ENCODE measurements around the gene GLB1L3.
"Not testable (repeated sequence)": the region's sequence is repeated elsewhere in the genome, so short reads cannot be mapped to it uniquely, and the experiment has no call there.

The GLB1L3 gene

GRCh38 chr11:134317103-134317502, 40.9 kb downstream of the GLB1L3 start:
- DNase-seq = no peak

DNA sequence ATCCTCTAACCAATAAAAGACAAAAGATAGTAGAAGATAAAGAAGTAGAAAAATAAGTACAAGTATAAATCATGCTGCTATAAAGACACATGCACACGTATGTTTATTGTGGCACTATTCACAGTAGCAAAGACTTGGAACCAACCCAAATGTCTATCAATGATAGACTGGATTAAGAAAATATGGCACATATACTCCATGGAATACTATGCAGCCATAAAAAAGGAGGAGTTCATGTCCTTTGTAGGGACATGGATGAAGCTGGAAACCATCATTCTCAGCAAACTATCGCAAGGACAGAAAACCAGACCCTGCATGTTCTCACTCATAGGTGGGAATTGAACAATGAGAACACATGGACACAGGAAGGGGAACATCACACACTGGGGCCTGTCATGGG, 45.2 kb downstream of the GLB1L3 start:
- DNase-seq = not testable (repeated sequence)

GRCh38 chr11:134322553-134322952, 46.4 kb downstream of the GLB1L3 start:
- no peak for DNase-seq

DNA sequence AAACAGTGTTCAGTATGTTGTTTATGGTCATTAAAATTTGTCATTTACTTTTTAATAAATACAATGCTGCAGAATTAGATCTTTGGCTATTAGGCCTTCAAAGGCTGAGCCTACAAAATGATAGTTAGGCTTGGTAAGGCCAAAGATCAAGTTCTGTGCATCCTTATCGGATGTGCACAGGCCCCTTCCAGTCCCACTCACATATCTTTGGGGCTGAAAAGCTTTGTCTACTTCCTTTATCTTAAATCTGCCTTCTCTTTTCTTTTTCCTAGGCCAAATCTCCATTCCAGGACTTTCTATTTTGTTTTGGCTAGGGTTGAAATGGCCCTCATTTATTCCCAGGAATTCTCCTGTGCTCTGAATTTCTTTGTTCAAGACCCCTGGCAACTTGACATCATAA, 52.3 kb downstream of the GLB1L3 start:
- DNase-seq = no peak

GRCh38 chr11:134330611-134331353, 54.6 kb downstream of the GLB1L3 start:
- no peak for DNase-seq

- peak; percentile 46 for DNase-seq
Observed at GRCh38 chr11:134331354-134332188, 55.4 kb downstream of the GLB1L3 start, which contains the start of gene GLB1L2. GLB1L2 (plus strand) TSS chr11:134331988; CDS start chr11:134332062, 74 bp downstream.

DNA sequence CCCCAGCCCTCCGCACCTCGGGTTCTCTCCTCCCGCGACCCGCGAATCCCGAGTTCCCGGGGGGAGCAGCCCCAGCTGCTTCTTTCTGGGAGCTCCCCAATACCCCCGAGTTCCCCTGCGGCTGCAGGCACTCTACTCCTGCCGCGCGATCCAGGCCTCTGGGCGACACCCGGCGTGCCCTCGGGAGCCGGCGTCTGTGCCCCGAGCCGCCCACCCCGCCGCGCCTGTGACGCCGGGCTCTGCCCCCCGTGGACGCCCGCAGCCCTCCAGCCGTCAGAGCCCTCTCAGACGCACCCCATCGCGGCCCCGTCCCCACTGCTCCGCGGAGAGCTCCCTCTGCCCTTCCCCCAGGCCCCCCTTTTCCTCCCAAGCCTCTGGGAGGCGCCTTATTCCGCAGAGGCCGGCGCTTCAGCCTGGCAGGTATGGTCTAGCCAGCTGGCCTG, 56.0 kb downstream of the GLB1L3 start:
- DNase-seq = no peak

DNA sequence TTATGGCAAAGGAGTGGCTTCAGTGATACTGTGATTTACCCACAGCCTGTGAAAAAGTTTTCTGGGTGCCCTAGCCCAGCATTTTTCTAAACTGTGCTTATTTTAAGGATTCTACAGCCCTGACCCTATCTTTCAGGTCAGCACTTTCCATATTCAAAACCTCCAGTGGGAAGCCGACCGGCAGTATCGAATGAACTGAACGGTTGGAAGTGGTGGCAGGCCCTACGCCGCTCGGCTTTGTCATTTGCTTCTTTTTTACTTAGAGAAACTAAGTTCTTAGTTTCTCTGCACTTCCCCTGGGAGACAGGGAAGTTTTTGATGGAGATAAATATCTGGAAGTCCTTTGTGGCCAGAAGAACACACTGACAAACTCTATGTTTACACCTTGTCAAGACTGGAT, 56.6 kb downstream of the GLB1L3 start:
- DNase-seq = no peak

- no peak for DNase-seq
Observed at GRCh38 chr11:134333312-134333711, 57.1 kb downstream of the GLB1L3 start.

- no peak for DNase-seq
Observed at GRCh38 chr11:134333946-134334345, 57.8 kb downstream of the GLB1L3 start.

DNA sequence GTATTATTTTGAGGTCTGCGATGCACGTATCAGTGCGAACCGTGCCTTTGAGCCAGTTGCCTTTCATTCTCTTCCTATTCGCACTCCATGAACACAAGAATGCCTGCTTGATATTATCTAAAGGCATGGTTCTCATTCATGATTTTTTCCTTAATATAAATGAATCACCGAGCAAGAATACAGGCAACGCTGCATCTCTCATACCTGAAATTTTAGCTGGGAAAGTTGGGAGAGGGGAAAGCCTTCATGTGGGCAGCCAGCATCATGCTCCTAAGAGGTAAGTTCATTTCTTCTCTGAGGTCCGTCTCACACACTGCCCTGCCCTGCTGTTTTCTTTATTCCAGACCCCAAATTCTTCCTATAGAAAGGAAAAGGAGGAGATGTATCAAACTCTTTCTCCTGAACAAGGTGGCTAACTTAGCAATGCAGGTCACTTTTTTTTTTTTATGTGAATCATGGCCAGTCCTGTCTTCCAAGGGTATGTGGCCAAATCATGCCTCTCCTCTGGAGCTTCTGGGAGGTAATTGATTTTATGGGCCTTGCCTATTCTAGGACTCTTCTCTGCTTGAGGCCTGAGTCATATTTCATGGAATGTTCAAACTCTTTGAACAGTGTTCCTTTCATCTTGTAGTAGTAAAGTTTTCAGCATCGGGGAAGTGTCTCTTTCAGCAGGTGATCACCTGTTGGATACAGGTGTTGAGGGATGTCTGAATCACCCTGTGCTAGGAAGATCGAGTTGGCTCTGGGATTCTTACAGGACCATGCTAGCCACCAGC, 58.8 kb downstream of the GLB1L3 start:
- DNase-seq = no peak

DNA sequence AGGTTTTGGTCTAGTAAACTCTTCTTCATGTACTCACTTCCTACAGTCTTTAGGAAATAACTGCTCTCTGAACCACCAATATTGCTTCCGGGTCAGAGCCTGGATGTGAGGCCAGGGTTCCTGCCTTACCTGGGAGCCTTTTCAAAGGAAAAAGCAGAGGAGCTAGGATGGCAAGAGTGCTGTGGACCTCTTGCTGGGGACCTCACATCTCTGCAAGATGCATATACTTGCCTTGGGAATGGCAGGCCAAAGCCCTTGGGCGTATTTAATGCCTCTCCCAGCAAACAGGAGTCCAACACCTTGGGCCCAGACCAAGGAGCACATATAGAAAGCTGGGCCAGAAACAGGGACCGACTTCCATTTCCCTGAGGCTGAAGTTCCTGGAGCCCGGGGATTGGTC, 60.9 kb downstream of the GLB1L3 start:
- DNase-seq = no peak

- no peak for DNase-seq
Observed at GRCh38 chr11:134338068-134338467, 61.9 kb downstream of the GLB1L3 start.

- no peak for DNase-seq
Observed at GRCh38 chr11:134338654-134339053, 62.5 kb downstream of the GLB1L3 start.

GRCh38 chr11:134339756-134340155, 63.6 kb downstream of the GLB1L3 start:
- DNase-seq = no peak

GRCh38 chr11:134340354-134340964, 64.3 kb downstream of the GLB1L3 start:
- no peak for DNase-seq

GRCh38 chr11:134341805-134342571, 65.8 kb downstream of the GLB1L3 start:
- DNase-seq = no peak

- no peak for DNase-seq
Observed at GRCh38 chr11:134342572-134343340, 66.6 kb downstream of the GLB1L3 start.

DNA sequence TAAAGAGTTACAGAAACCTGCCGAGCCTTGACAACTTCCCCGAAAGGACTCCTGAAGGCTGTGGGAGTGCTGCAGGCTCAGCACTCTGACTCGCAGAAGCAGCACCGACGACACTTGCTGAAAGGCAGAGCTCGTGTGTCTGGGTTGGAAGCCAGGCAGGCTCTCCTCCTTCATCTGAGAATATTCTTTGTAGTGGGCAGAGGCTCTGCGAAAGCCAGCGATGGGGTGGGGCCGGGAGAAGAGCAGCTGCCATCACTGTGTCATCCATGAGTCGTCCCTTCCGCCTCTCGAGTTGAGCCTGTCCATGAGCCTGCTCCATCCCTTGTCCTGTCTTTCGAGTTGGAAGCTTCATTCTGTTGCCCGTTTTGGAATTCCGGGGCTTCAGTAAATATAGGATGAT, 67.5 kb downstream of the GLB1L3 start:
- no peak for DNase-seq

DNA sequence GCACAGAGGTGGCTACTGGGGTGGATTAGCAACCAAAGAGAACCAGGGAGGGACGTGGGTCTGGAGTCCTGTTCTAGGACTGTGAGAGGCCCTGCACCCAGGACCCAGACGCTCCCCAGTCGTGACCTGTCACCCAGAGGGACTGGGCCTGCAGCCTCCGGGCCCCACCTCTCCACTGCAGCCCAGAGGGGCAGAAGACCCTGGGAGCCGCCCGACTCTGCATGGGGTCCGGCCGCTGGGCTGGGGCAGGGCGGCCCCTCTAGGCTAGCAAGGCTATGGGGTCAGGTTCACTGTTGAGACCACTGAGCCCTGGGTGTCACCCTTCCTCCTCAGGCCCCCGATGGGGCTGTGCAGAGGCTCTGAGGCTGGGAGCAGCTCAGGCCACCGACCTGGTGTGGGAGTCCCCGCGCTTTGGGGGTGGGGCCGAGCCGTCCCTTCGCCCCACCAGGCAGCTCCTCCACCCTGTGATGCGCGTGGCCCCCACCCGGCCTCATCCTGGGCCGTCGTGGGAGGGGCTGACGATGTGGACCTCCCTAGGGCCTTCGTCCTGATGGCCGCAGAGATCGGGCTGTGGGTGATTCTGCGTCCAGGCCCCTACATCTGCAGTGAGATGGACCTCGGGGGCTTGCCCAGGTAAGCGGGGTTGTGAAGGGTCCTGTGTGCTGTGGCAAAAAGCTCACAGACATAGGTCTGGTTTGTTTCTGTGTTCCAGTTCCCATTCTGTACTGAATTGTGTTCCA, 68.5 kb downstream of the GLB1L3 start:
- DNase-seq = not testable (repeated sequence)

GRCh38 chr11:134345237-134345550, 69.0 kb downstream of the GLB1L3 start:
- no peak for DNase-seq

Measured in NCI-H2029 treated with DMSO at 0.1 percent for 48 hours (cell line).